SK-N-MC (cell line): ENCODE measurements around the gene SYT8.
"Not testable (repeated sequence)": the region's sequence is repeated elsewhere in the genome, so short reads cannot be mapped to it uniquely, and the experiment has no call there.

Experiments
- EZH2 ChIP-seq: fragments of 200-600 bp; sonication (generic); IDR thresholded peaks from one replicate; pipeline ENCODE4 v1.6.1; 2017; ENCODE audit warnings: antibody characterized with exemption
- FOXP2 ChIP-seq: optimal IDR thresholded peaks from 2 replicates; pipeline ENCODE3; 2011; ENCODE audit warnings: mild to moderate bottlenecking, moderate library complexity; ENCODE audit not compliant: insufficient read depth; ENCODE audit errors: extremely low read length, control extremely low read depth
- POLR2AphosphoS5 ChIP-seq: IDR thresholded peaks from 2 replicates; pipeline ENCODE4 v1.6.1; 2012; ENCODE audit warnings: mild to moderate bottlenecking, low read depth, low read length, borderline replicate concordance

- TF ChIP-seq POLR2AphosphoS5, EZH2, FOXP2: not testable (repeated sequence)
Observed at GRCh38 chr11:1813356-1813755, 21.4 kb upstream of the SYT8 start.
